Stomach (tissue), 4 donors: ENCODE data around the gene NTM.

Experiments
- CTCF ChIP-seq, 7 experiments: fragments of 450-650 bp in 4 of 7; fragments of 200-600 bp in 3 of 7; sonication (generic) in 3 of 7; IDR thresholded peaks; one replicate each; pipeline ENCODE4 v1.5.1; 2016 to 2019; ENCODE audit warnings: antibody characterized with exemption in 7 of 7, control low read depth in 2 of 7, mild to moderate bottlenecking in 1 of 7
- EP300 ChIP-seq: sonication (generic); formaldehyde crosslinking; IDR thresholded peaks from one replicate; pipeline ENCODE4 v1.6.1; 2017; ENCODE audit warnings: antibody characterized with exemption
- POLR2A ChIP-seq, 4 donors: fragments of 450-650 bp; IDR thresholded peaks; one replicate each; pipeline ENCODE4 v1.6.1; 2016; ENCODE audit warnings: antibody characterized with exemption in 4 of 4, control low read depth in 2 of 4, mild to moderate bottlenecking in 1 of 4, moderate library complexity in 1 of 4
- POLR2AphosphoS5 ChIP-seq, 3 donors: sonication (generic); formaldehyde crosslinking; IDR thresholded peaks; one replicate each; pipeline ENCODE4 v1.6.1; 2016; ENCODE audit warnings: antibody characterized with exemption in 3 of 3

GRCh38 chr11:132125988-132126871, 755.8 kb downstream of the NTM start:
- TF ChIP-seq CTCF (IDR thresholded peaks at IDR 0.05) (no peak), EP300 (no peak), POLR2AphosphoS5 (IDR thresholded peaks at IDR 0.05) (no peak), POLR2A (IDR thresholded peaks at IDR 0.05) (no peak)
